ENCODE data around the gene WNT9B.

- TF ChIP-seq CTCF (IDR thresholded peaks at IDR 0.05) = no peak
- no peak for TF ChIP-seq POLR2A (IDR thresholded peaks at IDR 0.05)
- no peak for TF ChIP-seq POLR2AphosphoS5 (IDR thresholded peaks at IDR 0.05)
These were observed 34.1 kb upstream of the WNT9B start for GRCh38 chr17:46817151-46817900.
